Erythroblast (primary cell): ENCODE data around the gene LBH.
"Not testable (repeated sequence)": the region's sequence is repeated elsewhere in the genome, so short reads cannot be mapped to it uniquely, and the experiment has no call there.

Source experiments
- GATA1 ChIP-seq: IDR thresholded peaks from 2 replicates; pipeline ENCODE4 v1.6.1; 2011; ENCODE audit warnings: low read depth, mild to moderate bottlenecking, control low read depth, low read length, moderate library complexity
- POLR2A ChIP-seq: IDR thresholded peaks from 2 replicates; pipeline ENCODE4 v1.6.1; 2011; ENCODE audit warnings: mild to moderate bottlenecking, low read length

GRCh38 chr2:30269114-30269770, 37.9 kb downstream of the LBH start:
- TF ChIP-seq POLR2A, GATA1: not testable (repeated sequence)
